ENCODE results near the gene SVIL. TPM values are rescaled to one million over a fixed set of nuclear protein-coding genes. Genes with fewer than 3 reads are reported as not detected.
"Not testable (repeated sequence)": the region's sequence is repeated elsewhere in the genome, so short reads cannot be mapped to it uniquely, and the experiment has no call there.

Gene SVIL
- total RNA-seq, 1 donor: 36.9 TPM

- Histone ChIP-seq H3K79me2 (ENCODE audit: insufficient read depth, low read length) (no peaks in the 10 kb centered on the region), H4K20me1 (ENCODE audit: insufficient read depth, low read length) (no peaks in the 10 kb centered on the region), H3K4me1 (ENCODE audit: insufficient read depth, low read length) (peaks cover 15% of the 10 kb centered on the region), H3K27me3 (ENCODE audit: insufficient read depth, low read length) (no peaks in the 10 kb centered on the region), H3K36me3 (ENCODE audit: insufficient read depth, low read length) (peaks cover 34% of the 10 kb centered on the region), H3K4me2 (ENCODE audit: insufficient read depth, low read length) (no peak overlapping the region), H3K9me3 (ENCODE audit: low read depth, low read length) (no peaks in the 10 kb centered on the region), H3K4me3 (ENCODE audit: insufficient read depth, low read length) (no peak overlapping the region), H2AFZ (ENCODE audit: low read length) (no peak overlapping the region), H3K27ac (ENCODE audit: low read depth, low read length) (no peak overlapping the region)
- DNase-seq (ENCODE audit: insufficient read length, low spot score, missing footprints): no peak
- no peak for TF ChIP-seq CTCF (IDR thresholded peaks at IDR 0.05; ENCODE audit: extremely low read depth, low read depth, low read length)
Observed at GRCh38 chr10:29486433-29486832, 148.3 kb downstream of the SVIL start.

DNA sequence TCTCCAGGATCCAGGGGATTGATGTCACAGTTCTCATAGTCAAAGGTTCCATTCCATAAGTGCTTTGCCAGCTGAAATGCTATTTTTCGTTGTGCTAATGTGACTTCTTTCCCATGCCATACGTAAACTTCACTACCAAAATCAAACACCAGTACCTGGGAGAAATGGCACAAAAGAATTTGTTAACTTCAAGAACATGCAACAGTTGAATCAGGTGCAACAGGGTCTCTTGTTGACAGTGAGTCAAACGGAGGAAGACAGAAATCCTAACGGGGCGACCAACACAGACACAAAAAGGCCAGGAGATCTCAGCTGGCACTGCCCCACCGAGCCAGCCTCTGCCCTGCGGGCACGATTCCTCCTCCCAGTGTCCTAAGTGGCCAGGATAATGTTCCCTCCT lies 150.1 kb downstream of the SVIL start:
- H3K9me3 ChIP-seq (ENCODE audit: low read depth, low read length); H3K27me3 ChIP-seq (ENCODE audit: insufficient read depth, low read length); H3K4me3 ChIP-seq (ENCODE audit: insufficient read depth, low read length); H3K79me2 ChIP-seq (ENCODE audit: insufficient read depth, low read length); H3K4me2 ChIP-seq (ENCODE audit: insufficient read depth, low read length); H3K27ac ChIP-seq (ENCODE audit: low read depth, low read length); H4K20me1 ChIP-seq (ENCODE audit: insufficient read depth, low read length); H2AFZ ChIP-seq (ENCODE audit: low read length); DNase-seq (ENCODE audit: insufficient read length, low spot score, missing footprints): not testable (repeated sequence)
- Histone ChIP-seq H3K4me1 (ENCODE audit: insufficient read depth, low read length) (peaks cover 15% of the 10 kb centered on the region), H3K36me3 (ENCODE audit: insufficient read depth, low read length) (peaks cover 39% of the 10 kb centered on the region)

- Histone ChIP-seq H3K27ac (ENCODE audit: low read depth, low read length) (peak overlapping the region; percentile 90), H4K20me1 (ENCODE audit: insufficient read depth, low read length) (no peaks in the 10 kb centered on the region), H3K79me2 (ENCODE audit: insufficient read depth, low read length) (no peaks in the 10 kb centered on the region), H3K27me3 (ENCODE audit: insufficient read depth, low read length) (no peaks in the 10 kb centered on the region), H3K4me3 (ENCODE audit: insufficient read depth, low read length) (peak overlapping the region; percentile 45), H3K9me3 (ENCODE audit: low read depth, low read length) (no peaks in the 10 kb centered on the region), H3K4me1 (ENCODE audit: insufficient read depth, low read length) (peaks cover 18% of the 10 kb centered on the region), H3K36me3 (ENCODE audit: insufficient read depth, low read length) (peaks cover 35% of the 10 kb centered on the region), H3K4me2 (ENCODE audit: insufficient read depth, low read length) (peak overlapping the region; percentile 73), H2AFZ (ENCODE audit: low read length) (peak overlapping the region; percentile 57)
- TF ChIP-seq CTCF (IDR thresholded peaks at IDR 0.05; ENCODE audit: extremely low read depth, low read depth, low read length): no peak
- DNase-seq (ENCODE audit: insufficient read length, low spot score, missing footprints): no peak
Observed at GRCh38 chr10:29482591-29483431, 152.0 kb downstream of the SVIL start.

DNA sequence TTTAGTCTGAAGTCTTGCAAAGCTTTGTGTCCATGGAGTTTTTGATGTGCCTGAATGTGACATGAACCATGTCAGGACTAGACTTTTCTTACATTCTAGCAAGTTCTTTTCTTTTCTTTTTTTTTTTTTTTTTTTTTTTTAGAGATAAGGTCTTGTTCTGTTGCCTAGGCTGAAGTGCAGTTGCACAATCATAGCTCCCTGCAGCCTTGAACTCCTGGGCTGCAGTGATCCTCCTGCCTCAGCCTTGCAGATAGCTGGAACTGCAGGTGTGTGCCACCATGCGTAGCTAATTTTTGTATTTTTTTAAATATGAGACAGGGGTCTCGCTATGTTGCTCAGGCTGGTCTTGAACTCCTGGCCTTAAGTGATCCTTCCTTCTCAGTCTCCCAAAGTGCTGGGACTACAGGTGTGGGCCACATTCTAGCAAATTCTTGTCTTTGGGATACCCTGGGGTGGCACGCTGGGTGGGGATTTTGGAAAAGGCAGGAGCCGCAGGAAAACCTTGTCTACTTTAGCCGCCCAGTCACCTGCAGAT lies 152.8 kb downstream of the SVIL start:
- peaks cover 35% of the 10 kb centered on the region for H3K36me3 ChIP-seq (ENCODE audit: insufficient read depth, low read length)
- H3K27me3 ChIP-seq (ENCODE audit: insufficient read depth, low read length): no peaks in the 10 kb centered on the region
- no peaks in the 10 kb centered on the region for H3K9me3 ChIP-seq (ENCODE audit: low read depth, low read length)
- no peak for DNase-seq (ENCODE audit: insufficient read length, low spot score, missing footprints)
- H3K4me2 ChIP-seq (ENCODE audit: insufficient read depth, low read length): no peak overlapping the region
- no peaks in the 10 kb centered on the region for H4K20me1 ChIP-seq (ENCODE audit: insufficient read depth, low read length)
- no peak overlapping the region for H2AFZ ChIP-seq (ENCODE audit: low read length)
- TF ChIP-seq CTCF (IDR thresholded peaks at IDR 0.05; ENCODE audit: extremely low read depth, low read depth, low read length): no peak
- no peaks in the 10 kb centered on the region for H3K79me2 ChIP-seq (ENCODE audit: insufficient read depth, low read length)
- H3K4me1 ChIP-seq (ENCODE audit: insufficient read depth, low read length): peaks cover 18% of the 10 kb centered on the region
- no peak overlapping the region for H3K4me3 ChIP-seq (ENCODE audit: insufficient read depth, low read length)
- no peak overlapping the region for H3K27ac ChIP-seq (ENCODE audit: low read depth, low read length)
